CD4-positive, alpha-beta T cell treated with Interleukin-6 at 100 ng/mL for 8 hours (primary cell): ENCODE results near the gene NKD1.

Source experiments
- DNase-seq: peaks from one replicate; pipeline ENCODE4 v3.0.0-alpha.2; 2020; ENCODE audit warnings: mixed read lengths, low spot score

Gene NKD1

DNA sequence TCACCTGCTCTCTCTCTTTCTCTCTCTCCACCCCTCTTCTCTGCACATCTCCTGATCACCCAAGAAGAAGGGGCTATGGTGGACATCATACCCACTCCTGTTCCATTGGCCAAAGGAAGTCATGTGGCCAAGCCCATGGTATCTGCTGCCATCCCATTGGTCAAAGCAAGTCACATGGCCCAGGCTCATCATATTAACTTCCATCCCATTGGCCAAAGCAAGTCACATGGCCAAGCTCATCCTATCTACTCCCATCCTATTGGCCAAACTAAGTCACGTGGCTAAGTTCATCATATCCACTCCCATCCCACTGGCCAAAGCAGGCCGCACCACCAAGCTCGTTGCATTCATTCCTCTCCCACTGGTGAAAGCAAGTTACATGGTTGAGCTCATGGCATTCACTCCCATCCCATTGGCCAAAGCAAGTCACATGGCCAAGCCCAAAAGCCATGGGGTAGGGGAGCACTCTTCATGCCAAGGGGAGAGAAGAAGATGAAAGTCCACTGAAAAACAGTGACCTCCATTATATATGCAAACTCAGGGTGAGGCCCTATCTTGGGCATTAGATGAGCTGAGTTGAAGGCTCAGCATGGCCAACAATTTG is 103.7 kb downstream of the NKD1 start:
- no peak for DNase-seq

DNA sequence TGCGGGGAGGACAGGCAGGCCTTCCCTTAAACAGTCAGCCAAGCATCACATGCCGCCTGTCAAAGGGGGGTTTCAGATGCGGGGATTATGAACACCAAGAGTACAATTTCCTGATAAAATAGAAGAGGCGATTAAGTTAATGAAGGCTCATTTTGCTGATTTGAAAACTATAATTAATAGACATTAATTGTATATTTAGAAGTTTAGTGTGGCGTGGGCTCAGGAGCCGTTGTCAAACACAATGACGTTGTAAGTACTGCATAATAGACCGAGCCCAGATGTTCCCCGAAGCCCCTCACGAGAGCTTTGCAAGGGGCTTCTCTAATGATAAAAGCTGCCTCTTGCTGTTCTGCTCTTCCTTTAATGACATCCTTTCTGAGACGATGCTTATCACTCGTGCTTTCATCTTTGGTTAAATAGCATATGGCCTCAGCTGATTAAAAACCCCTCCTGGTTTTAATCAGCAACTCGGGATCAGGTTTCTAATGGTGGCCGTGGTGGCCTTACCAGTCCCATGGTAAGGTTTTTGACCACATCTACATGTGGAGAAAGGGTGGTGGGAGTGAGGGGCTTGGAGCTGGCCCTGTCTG is 104.7 kb downstream of the NKD1 start:
- DNase-seq, result no peak

- no peak for DNase-seq
Measured at GRCh38 chr16:50653633-50654519, 105.7 kb downstream of the NKD1 start.

GRCh38 chr16:50655558-50656055 is 107.4 kb downstream of the NKD1 start:
- DNase-seq, result no peak

DNA sequence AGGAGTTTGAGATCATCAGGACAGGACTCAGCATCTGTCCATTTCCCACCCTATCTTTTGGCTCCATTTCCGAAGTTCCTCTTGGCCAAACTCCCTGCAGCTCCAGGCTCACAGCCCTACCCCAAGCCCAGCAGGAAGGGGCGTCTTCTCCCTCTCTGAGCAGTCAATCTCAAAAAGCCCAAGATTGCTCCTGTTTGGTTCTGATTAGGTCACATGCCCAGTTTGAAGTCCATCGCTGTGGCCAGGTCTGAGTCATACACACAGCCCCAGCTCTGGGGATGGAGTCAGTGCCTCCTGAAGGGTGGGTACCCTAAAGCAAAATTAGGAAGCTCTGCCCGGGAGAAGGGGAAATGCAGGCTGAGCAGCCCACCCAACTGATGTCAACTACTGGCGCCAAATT is 109.0 kb downstream of the NKD1 start:
- no peak for DNase-seq

DNA sequence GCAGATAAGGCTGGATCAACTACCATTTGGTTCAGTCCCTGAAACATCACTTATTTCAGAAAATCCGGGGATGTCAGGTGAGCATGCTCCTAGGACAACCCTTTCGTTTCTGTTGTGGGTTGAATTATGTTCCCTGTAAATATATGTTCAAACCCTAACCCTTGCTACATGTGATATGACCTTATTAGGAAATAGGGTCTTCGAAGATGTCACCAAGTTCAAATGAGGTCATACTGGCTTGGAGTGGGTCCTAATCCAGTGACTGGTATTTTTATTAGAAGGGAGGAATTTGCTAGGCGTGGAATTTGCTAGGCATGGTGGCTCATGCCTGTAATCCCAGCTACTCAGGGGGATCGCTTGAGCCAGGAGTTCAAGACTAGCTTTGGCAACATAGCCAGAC is 111.6 kb downstream of the NKD1 start:
- DNase-seq, result no peak

DNA sequence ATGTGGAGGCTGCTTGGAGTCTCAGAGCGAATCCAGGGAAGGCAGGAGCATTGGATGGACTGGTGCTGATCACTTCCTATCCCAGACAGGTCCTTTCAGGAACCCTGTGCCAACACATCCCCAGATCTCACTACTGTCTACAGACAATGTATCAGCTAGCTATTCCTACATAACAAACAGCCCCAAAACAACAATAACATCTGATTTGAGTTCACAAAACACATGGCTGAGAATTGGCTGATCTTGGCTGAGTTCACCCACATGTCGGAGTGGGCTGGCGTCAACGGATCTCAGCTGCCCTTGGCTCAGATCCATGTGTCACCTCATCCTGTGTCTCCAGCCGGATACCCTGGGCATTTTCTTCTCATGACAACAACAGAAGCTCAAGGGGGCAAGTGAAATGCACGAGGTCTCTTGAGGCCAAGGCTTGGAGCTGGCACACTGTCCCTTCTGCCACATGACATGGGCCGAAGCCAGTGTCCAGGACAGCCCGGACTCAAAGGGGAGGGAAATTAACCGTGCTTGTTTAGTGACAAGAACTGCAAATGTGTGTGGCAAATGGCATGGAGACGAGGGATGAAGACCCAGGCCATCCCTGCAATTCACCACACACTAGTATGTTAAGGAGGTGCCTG is 114.2 kb downstream of the NKD1 start:
- DNase-seq, result no peak

GRCh38 chr16:50664270-50664669 is 116.1 kb downstream of the NKD1 start:
- DNase-seq, result no peak

DNA sequence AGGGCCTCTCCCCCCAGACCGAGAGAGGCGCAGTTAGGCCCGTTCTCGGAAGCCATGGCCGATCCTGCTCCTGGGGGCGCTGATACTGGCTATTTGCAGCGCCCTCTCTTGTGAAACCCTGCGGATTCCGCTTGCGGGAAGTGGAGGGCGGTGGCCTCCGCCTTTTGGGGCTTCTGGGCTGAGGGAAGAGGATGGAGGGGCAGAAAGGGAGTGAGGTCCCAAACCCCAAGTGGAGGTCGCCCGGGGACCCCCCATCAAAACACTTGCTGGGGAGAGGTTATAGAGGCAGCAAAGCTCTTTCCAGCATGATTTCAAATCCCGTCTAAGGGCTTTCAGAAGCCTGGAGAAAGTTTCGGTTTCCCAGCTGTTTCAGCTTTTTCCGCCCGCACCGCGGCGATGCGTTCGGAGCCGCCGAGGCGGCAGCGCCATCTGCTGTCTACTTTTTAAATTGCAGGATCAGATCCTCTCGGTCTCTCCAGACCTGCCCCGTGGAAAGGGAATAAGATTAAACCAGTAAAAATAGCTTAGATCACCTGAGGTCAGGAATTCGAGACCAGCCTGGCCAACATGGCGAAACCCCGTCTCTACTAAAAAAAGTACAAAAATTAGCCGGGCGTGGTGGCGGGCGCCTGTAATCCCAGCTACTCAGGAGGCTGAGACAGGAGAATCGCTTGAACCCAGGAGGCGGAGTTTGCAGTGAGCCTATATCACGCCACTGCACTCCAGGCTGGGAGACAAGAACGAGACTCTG is 117.1 kb downstream of the NKD1 start:
- DNase-seq, result peak; percentile 78

DNA sequence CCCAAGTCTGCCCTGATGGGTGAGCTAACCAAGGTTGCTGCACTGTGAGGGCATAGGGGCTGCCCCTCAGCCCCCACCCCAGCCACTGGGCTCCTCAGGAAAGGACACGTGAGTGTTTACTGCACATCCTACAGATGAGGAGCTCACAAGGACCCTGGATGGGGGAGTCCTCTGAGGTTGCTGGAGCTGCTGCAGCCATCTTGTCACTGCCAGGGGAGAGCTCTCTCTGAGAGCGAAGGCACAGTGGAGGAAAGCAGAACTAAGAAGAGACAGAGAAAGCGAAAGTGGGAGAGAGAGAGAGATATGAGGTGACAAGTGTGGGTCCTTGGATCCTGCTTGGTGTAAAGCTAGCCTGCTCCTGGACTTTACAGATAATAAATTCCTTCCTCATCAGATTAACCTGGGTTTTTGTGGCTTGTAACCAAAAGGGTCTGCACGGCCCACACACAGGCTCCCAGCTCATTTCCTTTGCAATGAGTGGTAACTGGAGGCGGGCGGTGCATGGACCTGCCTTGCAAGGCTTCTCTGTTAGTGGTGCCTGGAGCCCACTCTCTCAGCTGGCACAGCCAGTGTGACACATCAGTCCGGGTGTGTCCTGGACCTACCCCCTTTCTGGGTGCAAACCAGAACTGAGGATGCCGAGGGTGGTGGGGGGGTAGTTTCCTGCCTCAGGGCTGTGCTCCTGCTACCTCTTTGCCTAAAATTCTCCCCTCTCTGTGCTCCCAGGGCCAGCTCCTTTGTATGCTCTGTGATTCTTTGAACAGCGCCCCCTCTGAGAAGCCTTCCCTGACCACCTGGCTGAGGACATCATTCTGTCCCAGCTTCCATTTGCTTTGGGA is 118.7 kb downstream of the NKD1 start:
- DNase-seq, result peak; percentile 50

- DNase-seq, result peak; percentile 20
Measured at GRCh38 chr16:50667497-50668367, 119.5 kb downstream of the NKD1 start.

DNA sequence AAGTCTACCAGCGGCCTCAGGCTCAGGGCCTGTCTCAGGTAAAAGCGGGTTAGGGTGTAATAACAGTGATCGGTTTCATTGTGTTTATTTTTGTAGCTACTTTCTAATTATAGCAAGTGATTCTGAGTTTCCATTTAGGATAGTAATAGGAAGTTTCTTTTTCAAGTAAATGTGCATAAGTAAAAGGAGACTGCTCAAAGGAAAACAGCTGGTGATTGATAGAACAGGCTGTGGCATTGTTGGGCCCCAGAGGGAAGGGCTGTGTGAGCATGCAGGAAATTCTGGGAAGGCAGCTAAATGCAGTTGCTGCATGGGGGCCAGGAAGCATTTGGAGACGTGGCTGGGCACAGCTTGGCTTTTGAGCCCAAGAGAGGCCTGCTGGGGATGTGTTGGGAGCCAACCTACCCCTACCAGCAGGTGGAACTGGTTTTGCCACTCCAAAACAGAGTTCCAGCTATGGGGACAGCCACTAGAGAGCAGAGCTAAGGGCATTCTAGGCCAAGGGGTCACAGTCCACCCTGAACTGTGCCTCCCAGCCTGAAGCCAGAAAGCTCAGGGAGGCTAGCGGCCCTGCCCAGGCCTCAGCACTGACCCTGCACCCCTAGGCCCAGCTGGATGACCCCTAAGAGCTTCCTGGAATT is 120.3 kb downstream of the NKD1 start:
- DNase-seq, result no peak

GRCh38 chr16:50669741-50670140 is 121.5 kb downstream of the NKD1 start:
- no peak for DNase-seq

- DNase-seq, result no peak
Measured at GRCh38 chr16:50670476-50670875, 122.3 kb downstream of the NKD1 start.

DNA sequence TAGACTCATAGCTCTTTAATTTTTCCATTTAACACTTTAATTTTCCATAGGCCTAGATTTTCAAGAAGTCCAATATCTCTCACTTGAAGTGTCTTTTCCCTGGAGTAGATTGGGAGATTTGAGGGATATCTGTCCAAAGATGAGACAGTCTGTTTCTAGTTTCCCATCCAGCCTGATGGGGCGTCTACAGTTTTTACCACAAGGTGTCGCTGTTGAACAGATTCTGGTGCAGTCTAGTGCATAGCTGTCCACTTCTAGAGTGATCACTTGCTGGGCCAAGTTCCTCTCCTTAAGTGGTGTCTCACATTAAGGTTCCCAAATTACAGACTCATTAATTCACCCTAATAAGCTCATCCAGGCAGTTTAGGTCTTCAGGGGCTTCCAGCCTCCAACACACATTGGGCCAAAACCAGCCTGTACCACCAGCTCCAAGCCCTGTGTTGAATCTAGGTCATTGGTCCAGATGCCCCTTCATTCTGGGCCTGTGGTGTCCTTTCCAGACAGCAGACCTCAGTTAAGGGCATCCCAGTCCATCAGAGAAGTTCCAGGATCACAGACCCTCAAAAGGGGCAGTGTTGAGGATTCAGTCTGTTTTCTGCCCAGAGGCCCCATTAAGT is 123.6 kb downstream of the NKD1 start:
- DNase-seq, result peak; percentile 41

GRCh38 chr16:50673496-50674275 is 125.5 kb downstream of the NKD1 start:
- no peak for DNase-seq

DNA sequence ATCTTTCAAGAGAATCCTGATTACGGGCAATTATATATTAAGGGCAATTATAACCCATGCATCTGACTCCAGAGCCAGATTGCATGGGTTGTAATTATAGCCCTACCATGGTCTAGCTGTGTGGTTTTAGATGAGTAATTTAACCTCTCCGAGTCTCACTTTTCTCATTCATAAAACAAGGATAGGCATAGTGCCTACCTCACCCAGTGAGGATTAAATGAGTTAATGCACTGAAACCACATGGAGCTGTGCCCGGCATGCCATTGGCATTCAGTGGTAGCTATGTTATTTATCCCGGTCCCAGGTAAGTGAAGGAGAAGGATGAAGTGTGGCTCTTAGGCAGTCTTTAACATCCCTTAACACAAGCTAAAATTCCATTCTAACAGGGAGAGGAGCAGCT is 126.6 kb downstream of the NKD1 start:
- DNase-seq, result no peak
